Upper lobe of left lung (tissue), 4 donors: ENCODE data around the gene HOXD13.

Experiments used
- CTCF ChIP-seq, 6 experiments: fragments of 450-650 bp in 4 of 6; fragments of 200-600 bp in 2 of 6; sonication (generic) in 2 of 6; IDR thresholded peaks; one replicate each; pipeline ENCODE4 v1.5.1; 2016 to 2019; ENCODE audit warnings: antibody characterized with exemption in 6 of 6
- EP300 ChIP-seq, 4 donors: sonication (generic); formaldehyde crosslinking; IDR thresholded peaks; one replicate each; pipeline ENCODE4 v1.5.1; 2017; ENCODE audit warnings: antibody characterized with exemption in 4 of 4, control low read depth in 2 of 4
- POLR2A ChIP-seq, 4 donors: fragments of 450-650 bp; IDR thresholded peaks; one replicate each; pipeline ENCODE4 v1.5.1; 2016 to 2017; ENCODE audit warnings: antibody characterized with exemption in 4 of 4, mild to moderate bottlenecking in 2 of 4
- POLR2AphosphoS5 ChIP-seq, 2 donors: sonication (generic); formaldehyde crosslinking; IDR thresholded peaks; one replicate each; pipeline ENCODE4 v1.5.1; 2017; ENCODE audit warnings: antibody characterized with exemption in 2 of 2

GRCh38 chr2:176074919-176075425 is 17.5 kb upstream of the HOXD13 start:
- no peak for TF ChIP-seq CTCF (IDR thresholded peaks at IDR 0.05)
- no peak for TF ChIP-seq POLR2A (IDR thresholded peaks at IDR 0.05)
- TF ChIP-seq POLR2AphosphoS5 (IDR thresholded peaks at IDR 0.05), result no peak
- no peak for TF ChIP-seq EP300 (IDR thresholded peaks at IDR 0.05)
